Stomach (tissue), 4 donors: ENCODE data around the gene PALB2.

Source experiments
- EP300 ChIP-seq: sonication (generic); formaldehyde crosslinking; IDR thresholded peaks from one replicate; pipeline ENCODE4 v1.6.1; 2017; ENCODE audit warnings: antibody characterized with exemption
- POLR2A ChIP-seq, 4 donors: fragments of 450-650 bp; IDR thresholded peaks; one replicate each; pipeline ENCODE4 v1.6.1; 2016; ENCODE audit warnings: antibody characterized with exemption in 4 of 4, control low read depth in 2 of 4, mild to moderate bottlenecking in 1 of 4, moderate library complexity in 1 of 4
- POLR2AphosphoS5 ChIP-seq, 3 donors: sonication (generic); formaldehyde crosslinking; IDR thresholded peaks; one replicate each; pipeline ENCODE4 v1.6.1; 2016; ENCODE audit warnings: antibody characterized with exemption in 3 of 3
- TF ChIP-seq, protein P1 (sequence below), 7 experiments: fragments of 450-650 bp in 4 of 7; fragments of 200-600 bp in 3 of 7; sonication (generic) in 3 of 7; IDR thresholded peaks; one replicate each; pipeline ENCODE4 v1.5.1; 2016 to 2019; ENCODE audit warnings: antibody characterized with exemption in 7 of 7, control low read depth in 2 of 7, mild to moderate bottlenecking in 1 of 7

DNA sequence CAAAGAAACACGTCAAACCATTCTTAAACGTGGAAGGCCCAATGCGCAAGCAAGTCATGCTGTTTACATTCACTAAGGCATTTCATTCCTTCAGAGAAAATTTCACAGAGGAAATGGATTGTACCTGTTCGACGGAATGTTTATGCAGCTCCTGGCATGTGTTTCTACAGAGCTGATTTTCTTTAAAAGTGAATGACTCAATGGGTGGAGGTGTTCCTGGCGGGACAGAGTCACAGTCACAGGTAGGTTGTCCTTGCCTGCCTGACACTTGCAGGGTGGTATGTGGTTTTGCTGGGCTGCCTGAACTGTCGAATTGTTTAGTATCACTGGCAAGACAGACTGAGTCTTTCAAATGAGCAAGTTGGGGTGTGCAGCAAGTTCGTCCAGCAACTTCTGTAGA lies 11.6 kb downstream of the PALB2 start:
- TF ChIP-seq, protein P1, sequence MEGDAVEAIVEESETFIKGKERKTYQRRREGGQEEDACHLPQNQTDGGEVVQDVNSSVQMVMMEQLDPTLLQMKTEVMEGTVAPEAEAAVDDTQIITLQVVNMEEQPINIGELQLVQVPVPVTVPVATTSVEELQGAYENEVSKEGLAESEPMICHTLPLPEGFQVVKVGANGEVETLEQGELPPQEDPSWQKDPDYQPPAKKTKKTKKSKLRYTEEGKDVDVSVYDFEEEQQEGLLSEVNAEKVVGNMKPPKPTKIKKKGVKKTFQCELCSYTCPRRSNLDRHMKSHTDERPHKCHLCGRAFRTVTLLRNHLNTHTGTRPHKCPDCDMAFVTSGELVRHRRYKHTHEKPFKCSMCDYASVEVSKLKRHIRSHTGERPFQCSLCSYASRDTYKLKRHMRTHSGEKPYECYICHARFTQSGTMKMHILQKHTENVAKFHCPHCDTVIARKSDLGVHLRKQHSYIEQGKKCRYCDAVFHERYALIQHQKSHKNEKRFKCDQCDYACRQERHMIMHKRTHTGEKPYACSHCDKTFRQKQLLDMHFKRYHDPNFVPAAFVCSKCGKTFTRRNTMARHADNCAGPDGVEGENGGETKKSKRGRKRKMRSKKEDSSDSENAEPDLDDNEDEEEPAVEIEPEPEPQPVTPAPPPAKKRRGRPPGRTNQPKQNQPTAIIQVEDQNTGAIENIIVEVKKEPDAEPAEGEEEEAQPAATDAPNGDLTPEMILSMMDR (IDR thresholded peaks at IDR 0.05), result no peak
- TF ChIP-seq POLR2A (IDR thresholded peaks at IDR 0.05) (no peak), EP300 (no peak), POLR2AphosphoS5 (IDR thresholded peaks at IDR 0.05) (no peak)
